Measurements from ENCODE around the gene PRKCG. TPM values are rescaled to one million over a fixed set of nuclear protein-coding genes. Genes with fewer than 3 reads are reported as not detected.

The PRKCG gene
- total RNA-seq, 4 donors from 2014 or later, result not detected

GRCh38 chr19:53898636-53899341 is 16.8 kb downstream of the PRKCG start:
- TF ChIP-seq POLR2AphosphoS5 (IDR thresholded peaks at IDR 0.05), result no peak
- TF ChIP-seq POLR2A (IDR thresholded peaks at IDR 0.05), result no peak
- TF ChIP-seq EP300 (IDR thresholded peaks at IDR 0.05), result no peak
- TF ChIP-seq, protein P1, sequence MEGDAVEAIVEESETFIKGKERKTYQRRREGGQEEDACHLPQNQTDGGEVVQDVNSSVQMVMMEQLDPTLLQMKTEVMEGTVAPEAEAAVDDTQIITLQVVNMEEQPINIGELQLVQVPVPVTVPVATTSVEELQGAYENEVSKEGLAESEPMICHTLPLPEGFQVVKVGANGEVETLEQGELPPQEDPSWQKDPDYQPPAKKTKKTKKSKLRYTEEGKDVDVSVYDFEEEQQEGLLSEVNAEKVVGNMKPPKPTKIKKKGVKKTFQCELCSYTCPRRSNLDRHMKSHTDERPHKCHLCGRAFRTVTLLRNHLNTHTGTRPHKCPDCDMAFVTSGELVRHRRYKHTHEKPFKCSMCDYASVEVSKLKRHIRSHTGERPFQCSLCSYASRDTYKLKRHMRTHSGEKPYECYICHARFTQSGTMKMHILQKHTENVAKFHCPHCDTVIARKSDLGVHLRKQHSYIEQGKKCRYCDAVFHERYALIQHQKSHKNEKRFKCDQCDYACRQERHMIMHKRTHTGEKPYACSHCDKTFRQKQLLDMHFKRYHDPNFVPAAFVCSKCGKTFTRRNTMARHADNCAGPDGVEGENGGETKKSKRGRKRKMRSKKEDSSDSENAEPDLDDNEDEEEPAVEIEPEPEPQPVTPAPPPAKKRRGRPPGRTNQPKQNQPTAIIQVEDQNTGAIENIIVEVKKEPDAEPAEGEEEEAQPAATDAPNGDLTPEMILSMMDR (IDR thresholded peaks at IDR 0.05), result no peak
- H3K36me3 ChIP-seq, result no peaks in the 10 kb centered on the region
- peaks cover 97% of the 10 kb centered on the region for H3K27me3 ChIP-seq
- 2% methylated on average over 17 of the region's 42 CpGs; no CpG with 5 or more reads in 1 of the 2 donors for WGBS, 2 donors (ENCODE audit: low coverage in 1 of 2)
- H3K4me3 ChIP-seq, result no peak overlapping the region
- ATAC-seq, result no peak
- no peaks in the 10 kb centered on the region for H3K9me3 ChIP-seq
- peaks cover 0 to 7% (median 0%) of the 10 kb centered on the region in 3 donors for H3K4me1 ChIP-seq
- no peak overlapping the region for H3K27ac ChIP-seq

GRCh38 chr19:53900191-53900860 is 18.3 kb downstream of the PRKCG start:
- Histone ChIP-seq H3K4me1 (peaks cover 0 to 7% (median 0%) of the 10 kb centered on the region in 3 donors), H3K27ac (no peak overlapping the region), H3K27me3 (peaks cover 97% of the 10 kb centered on the region), H3K4me3 (no peak overlapping the region), H3K36me3 (no peaks in the 10 kb centered on the region), H3K9me3 (no peaks in the 10 kb centered on the region)
- no peak for ATAC-seq
- TF ChIP-seq, protein P1 (IDR thresholded peaks at IDR 0.05), result no peak
- no peak for TF ChIP-seq POLR2A (IDR thresholded peaks at IDR 0.05)
- no peak for TF ChIP-seq POLR2AphosphoS5 (IDR thresholded peaks at IDR 0.05)
- TF ChIP-seq EP300 (IDR thresholded peaks at IDR 0.05), result no peak
- WGBS, 2 donors (ENCODE audit: low coverage in 1 of 2), result 86 to 92% methylated on average over 5 to 22 of the region's 27 CpGs

DNA sequence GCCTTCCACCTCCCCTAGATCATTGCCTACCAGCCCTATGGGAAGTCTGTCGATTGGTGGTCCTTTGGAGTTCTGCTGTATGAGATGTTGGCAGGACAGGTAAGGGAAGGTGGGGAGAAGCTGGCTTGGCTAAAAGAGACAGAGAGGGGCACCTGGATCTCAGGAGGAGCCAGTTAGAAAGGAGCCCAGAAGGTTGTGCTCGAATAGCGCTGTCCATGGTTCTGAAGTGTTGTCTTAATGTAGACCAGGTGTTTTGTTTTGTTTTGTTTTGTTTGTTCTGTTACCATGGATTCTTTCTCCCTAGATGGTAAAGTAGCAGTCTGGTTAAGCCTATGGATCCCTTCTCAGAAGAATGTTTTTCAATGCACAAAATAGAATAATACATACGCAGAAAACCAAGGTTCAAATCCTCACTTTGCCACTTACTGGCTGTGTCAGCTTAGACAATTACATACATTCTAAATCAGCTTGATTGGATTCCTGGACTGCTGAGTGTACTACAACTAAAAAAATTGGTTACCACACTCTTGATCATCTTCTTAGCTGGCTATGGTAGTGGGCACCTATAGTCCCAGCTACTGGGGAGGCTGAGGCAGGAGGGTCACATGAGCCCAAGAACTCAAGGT is 21.2 kb downstream of the PRKCG start:
- no peak overlapping the region for H3K4me3 ChIP-seq
- ATAC-seq, result no peak
- 33 to 49% methylated on average over 3 to 4 of the region's 4 CpGs for WGBS, 2 donors (ENCODE audit: low coverage in 1 of 2)
- peaks cover 95% of the 10 kb centered on the region for H3K27me3 ChIP-seq
- H3K27ac ChIP-seq, result no peak overlapping the region
- TF ChIP-seq POLR2AphosphoS5 (IDR thresholded peaks at IDR 0.05) (no peak), POLR2A (IDR thresholded peaks at IDR 0.05) (no peak), EP300 (IDR thresholded peaks at IDR 0.05) (no peak)
- TF ChIP-seq, protein P1 (IDR thresholded peaks at IDR 0.05), result no peak
- H3K4me1 ChIP-seq, result peaks cover 0 to 25% (median 6%) of the 10 kb centered on the region in 3 donors
- no peaks in the 10 kb centered on the region for H3K36me3 ChIP-seq
- H3K9me3 ChIP-seq, result no peaks in the 10 kb centered on the region

DNA sequence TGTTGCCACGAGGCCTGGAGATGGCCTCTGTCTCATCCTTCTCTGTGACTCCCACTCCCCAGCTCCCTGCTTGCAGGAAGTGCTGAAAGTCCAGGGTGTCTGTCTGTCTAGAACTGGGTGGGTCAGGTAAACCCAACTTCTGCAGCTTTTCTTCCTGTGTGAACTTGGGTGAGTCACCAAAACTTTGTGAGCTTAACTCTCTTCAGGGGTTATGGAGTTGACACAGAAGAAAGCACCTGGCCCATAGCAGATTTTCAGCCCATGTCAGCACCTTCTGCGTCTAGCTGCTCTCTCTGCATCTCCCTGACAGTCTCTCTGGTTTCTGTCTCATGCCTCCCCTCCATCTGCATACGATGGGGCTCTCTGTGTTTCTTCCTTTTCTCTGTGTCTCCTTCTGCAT is 22.9 kb downstream of the PRKCG start:
- TF ChIP-seq EP300 (IDR thresholded peaks at IDR 0.05) (no peak), POLR2AphosphoS5 (IDR thresholded peaks at IDR 0.05) (no peak), POLR2A (IDR thresholded peaks at IDR 0.05) (no peak)
- H3K4me1 ChIP-seq, result peaks cover 0 to 34% (median 12%) of the 10 kb centered on the region in 3 donors
- no peak for ATAC-seq
- H3K27ac ChIP-seq, result no peak overlapping the region
- H3K9me3 ChIP-seq, result no peaks in the 10 kb centered on the region
- H3K27me3 ChIP-seq, result peaks cover 95% of the 10 kb centered on the region
- 14 to 32% methylated on average over 2 of the region's 3 CpGs for WGBS, 2 donors (ENCODE audit: low coverage in 1 of 2)
- no peak overlapping the region for H3K4me3 ChIP-seq
- H3K36me3 ChIP-seq, result no peaks in the 10 kb centered on the region

DNA sequence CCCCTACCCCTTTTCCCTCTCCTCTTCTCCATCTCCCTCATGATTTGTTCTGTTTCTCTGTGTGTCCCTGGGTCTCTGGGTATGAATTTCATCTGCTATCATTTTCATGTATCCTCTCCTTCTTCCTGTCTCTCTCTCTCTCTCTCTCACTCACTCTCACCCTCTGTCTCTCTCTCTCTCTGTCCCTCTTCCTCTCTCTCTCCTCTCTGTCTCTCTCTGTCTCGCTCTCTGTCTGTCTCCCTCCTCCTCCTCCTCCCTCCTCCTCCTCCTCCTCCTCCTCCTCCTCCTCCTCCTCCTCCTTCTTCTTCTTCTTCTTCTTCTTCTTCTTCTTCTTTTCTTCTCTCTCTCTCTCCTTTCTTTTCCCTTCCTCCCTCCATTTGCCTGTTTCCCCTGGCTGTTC is 23.8 kb downstream of the PRKCG start:
- no peaks in the 10 kb centered on the region for H3K9me3 ChIP-seq
- no peaks in the 10 kb centered on the region for H3K36me3 ChIP-seq
- no peak for ATAC-seq
- no peak overlapping the region for H3K4me3 ChIP-seq
- TF ChIP-seq POLR2A (IDR thresholded peaks at IDR 0.05) (no peak), EP300 (IDR thresholded peaks at IDR 0.05) (no peak), POLR2AphosphoS5 (IDR thresholded peaks at IDR 0.05) (no peak)
- TF ChIP-seq, protein P1 (IDR thresholded peaks at IDR 0.05), result no peak
- no peak overlapping the region for H3K27ac ChIP-seq
- peaks cover 95% of the 10 kb centered on the region for H3K27me3 ChIP-seq
- 40% methylated on average over 1 of the region's 1 CpG; no CpG with 5 or more reads in 1 of the 2 donors for WGBS, 2 donors (ENCODE audit: low coverage in 1 of 2)
- H3K4me1 ChIP-seq, result peaks cover 0 to 34% (median 12%) of the 10 kb centered on the region in 3 donors
